ENCODE measurements around the gene FAM32A. TPM values are rescaled to one million over a fixed set of nuclear protein-coding genes. Genes with fewer than 3 reads are reported as not detected.
A peak's percentile ranks its signal among the peaks of the same experiment; 100 is the strongest.

FAM32A gene
- total RNA-seq, result 10 to 100 TPM; 42.1 to 60.6 (median 53.3) TPM
- 67.8 TPM for total RNA-seq (2013)
- 39.9 to 90.3 (median 56.9) reads per million in 29 experiments for total RNA-seq

- H3K27ac Mint-ChIP-seq, result peak within 1 kb of the TSS; percentile 97 to 98
- H3K4me3 Mint-ChIP-seq, result peak within 1 kb of the TSS; percentile 99 to 100 (median 100)
- ChIA-PET CTCF (interaction anchor here (0.6 to 1.9 kb wide), 17 partner anchors 12 to 1903 kb away, joined by 3 to 23 read pairs (median 4); partner anchors contain the start of genes AKAP8L (in 1 of the 2), AP1M1 (in 1 of the 2) and HSH2D (in 1 of the 2)), POLR2A (interaction anchor here (0.5 to 1.6 kb wide), 7 partner anchors 11 to 139 kb away, joined by 3 to 8 read pairs (median 5); partner anchors contain the start of genes AP1M1 (in 2 of the 2), KLF2 (in 1 of the 2) and RAB8A (in 1 of the 2))
- no peaks in the 10 kb centered on the region for H3K9me3 Mint-ChIP-seq
- peak within 1 kb of the TSS; percentile 47 for H3K27ac ChIP-seq (ENCODE audit: low read length)
- under 1% methylated on average over 39 of the region's 39 CpGs for WGBS (ENCODE audit: insufficient coverage)
- H3K27me3 Mint-ChIP-seq, result peaks cover 0 to 1% of the 10 kb centered on the region in 2 donors
- peaks cover 16% of the 10 kb centered on the region for H3K36me3 Mint-ChIP-seq
- H3K36me3 ChIP-seq (ENCODE audit: control insufficient read depth in 2 of 2, extremely low read depth in 1 of 2, insufficient read depth in 1 of 2, low read length in 1 of 2), result peaks cover 9 to 25% of the 10 kb centered on the region in 2 donors
- ATAC-seq (replicated peaks in 1 of 4), result peak; percentile 90 to 95 (median 92)
- peak; percentile 96 to 100 (median 98) for DNase-seq
- no peaks in the 10 kb centered on the region for H3K9me3 ChIP-seq
- H3K27me3 ChIP-seq (replicated peaks in 1 of 2; ENCODE audit: control insufficient read depth in 2 of 2, extremely low read depth in 1 of 2, insufficient read depth in 2 of 2, low read length in 1 of 2), result peaks cover 0 to 6% of the 10 kb centered on the region in 2 experiments
- H3K4me1 Mint-ChIP-seq, result peaks cover 37 to 43% (median 41%) of the 10 kb centered on the region in 3 donors
- H3K4me1 ChIP-seq (ENCODE audit: control insufficient read depth in 1 of 2, extremely low read depth in 1 of 2, insufficient read depth in 2 of 2, low read length in 2 of 2), result peaks cover 10 to 43% of the 10 kb centered on the region in 2 experiments
- H3K4me3 ChIP-seq (ENCODE audit: control insufficient read depth in 1 of 2, extremely low read depth in 1 of 2, low read length in 1 of 2), result peak within 1 kb of the TSS; percentile 86 to 99
These were observed at the start of gene FAM32A for GRCh38 chr19:16185123-16185767. Gene FAM32A (plus strand): TSS chr19:16185410. CDS start chr19:16185443, 33 bp downstream.

GRCh38 chr19:16135430-16136127, 49.6 kb upstream of the FAM32A start:
- WGBS (ENCODE audit: insufficient coverage), result 100% methylated on average over 3 of the region's 4 CpGs
- peaks cover 40% of the 10 kb centered on the region for H3K36me3 Mint-ChIP-seq
- Histone ChIP-seq H3K9me3 (no peaks in the 10 kb centered on the region), H3K4me1 (ENCODE audit: control insufficient read depth in 1 of 2, extremely low read depth in 1 of 2, insufficient read depth in 2 of 2, low read length in 2 of 2) (peaks cover 0 to 31% of the 10 kb centered on the region in 2 experiments), H3K36me3 (ENCODE audit: control insufficient read depth in 2 of 2, extremely low read depth in 1 of 2, insufficient read depth in 1 of 2, low read length in 1 of 2) (peaks cover 7 to 27% of the 10 kb centered on the region in 2 donors), H3K27ac (ENCODE audit: low read length) (no peak overlapping the region), H3K4me3 (ENCODE audit: control insufficient read depth in 1 of 2, extremely low read depth in 1 of 2, low read length in 1 of 2) (no peak overlapping the region), H3K27me3 (replicated peaks in 1 of 2; ENCODE audit: control insufficient read depth in 2 of 2, extremely low read depth in 1 of 2, insufficient read depth in 2 of 2, low read length in 1 of 2) (no peaks in the 10 kb centered on the region)
- H3K4me1 Mint-ChIP-seq, result peaks cover 0 to 26% (median 4%) of the 10 kb centered on the region in 3 donors
- no peak overlapping the region for H3K4me3 Mint-ChIP-seq
- ChIA-PET CTCF (interaction anchor here in 1 of 2 donors (0.7 kb wide), 1 partner anchor 11 kb away, joined by 4 read pairs; no protein-coding TSS in a partner anchor), POLR2A (interaction anchor here in 1 of 2 donors (0.6 kb wide), 1 partner anchor 273 kb away, joined by 3 read pairs; no protein-coding TSS in a partner anchor)
- no peaks in the 10 kb centered on the region for H3K27me3 Mint-ChIP-seq
- peaks cover 0 to 10% (median 0%) of the 10 kb centered on the region in 3 donors for H3K9me3 Mint-ChIP-seq
- DNase-seq (no peak), ATAC-seq (replicated peaks in 1 of 4) (peak in 1 of 4 experiments; percentile 16)
- H3K27ac Mint-ChIP-seq, result no peak overlapping the region

GRCh38 chr19:16136185-16136999, 48.8 kb upstream of the FAM32A start:
- H3K4me1 Mint-ChIP-seq, result peaks cover 6 to 34% (median 8%) of the 10 kb centered on the region in 3 donors
- no peaks in the 10 kb centered on the region for H3K27me3 ChIP-seq (replicated peaks in 1 of 2; ENCODE audit: control insufficient read depth in 2 of 2, extremely low read depth in 1 of 2, insufficient read depth in 2 of 2, low read length in 1 of 2)
- peaks cover 35% of the 10 kb centered on the region for H3K36me3 Mint-ChIP-seq
- H3K27ac Mint-ChIP-seq, result no peak overlapping the region
- ATAC-seq (replicated peaks in 1 of 4) (peak in 1 of 4 experiments; percentile 28), DNase-seq (peak in 1 of 35 experiments; percentile 37)
- peaks cover 0 to 39% of the 10 kb centered on the region in 2 experiments for H3K4me1 ChIP-seq (ENCODE audit: control insufficient read depth in 1 of 2, extremely low read depth in 1 of 2, insufficient read depth in 2 of 2, low read length in 2 of 2)
- no peaks in the 10 kb centered on the region for H3K27me3 Mint-ChIP-seq
- peaks cover 7 to 21% of the 10 kb centered on the region in 2 donors for H3K36me3 ChIP-seq (ENCODE audit: control insufficient read depth in 2 of 2, extremely low read depth in 1 of 2, insufficient read depth in 1 of 2, low read length in 1 of 2)
- H3K4me3 ChIP-seq (ENCODE audit: control insufficient read depth in 1 of 2, extremely low read depth in 1 of 2, low read length in 1 of 2), result no peak overlapping the region
- ChIA-PET CTCF (interaction anchor here in 1 of 2 donors (0.7 kb wide), 1 partner anchor 10 kb away, joined by 4 read pairs; no protein-coding TSS in a partner anchor), POLR2A (interaction anchor here in 1 of 2 donors (0.6 kb wide), 1 partner anchor 272 kb away, joined by 3 read pairs; no protein-coding TSS in a partner anchor)
- WGBS (ENCODE audit: insufficient coverage), result 83% methylated on average over 10 of the region's 16 CpGs
- H3K27ac ChIP-seq (ENCODE audit: low read length), result no peak overlapping the region
- H3K9me3 ChIP-seq, result no peaks in the 10 kb centered on the region
- peaks cover 0 to 6% (median 0%) of the 10 kb centered on the region in 3 donors for H3K9me3 Mint-ChIP-seq
- H3K4me3 Mint-ChIP-seq, result no peak overlapping the region

- peaks cover 22 to 55% (median 27%) of the 10 kb centered on the region in 3 donors for H3K4me1 Mint-ChIP-seq
- Histone ChIP-seq H3K27ac (ENCODE audit: low read length) (no peak overlapping the region), H3K4me1 (ENCODE audit: control insufficient read depth in 1 of 2, extremely low read depth in 1 of 2, insufficient read depth in 2 of 2, low read length in 2 of 2) (peaks cover 2 to 67% of the 10 kb centered on the region in 2 experiments), H3K9me3 (no peaks in the 10 kb centered on the region), H3K36me3 (ENCODE audit: control insufficient read depth in 2 of 2, extremely low read depth in 1 of 2, insufficient read depth in 1 of 2, low read length in 1 of 2) (no peaks in the 10 kb centered on the region), H3K27me3 (replicated peaks in 1 of 2; ENCODE audit: control insufficient read depth in 2 of 2, extremely low read depth in 1 of 2, insufficient read depth in 2 of 2, low read length in 1 of 2) (no peaks in the 10 kb centered on the region), H3K4me3 (ENCODE audit: control insufficient read depth in 1 of 2, extremely low read depth in 1 of 2, low read length in 1 of 2) (no peak overlapping the region)
- DNase-seq (peak in 12 of 35 experiments; percentile 9 to 34 (median 15)), ATAC-seq (replicated peaks in 1 of 4) (no peak)
- peak overlapping the region in 1 of 3 donors; percentile 58 for H3K4me3 Mint-ChIP-seq
- POLR2A ChIA-PET, result no interaction called here
- no peaks in the 10 kb centered on the region for H3K27me3 Mint-ChIP-seq
- 34% methylated on average over 4 of the region's 13 CpGs for WGBS (ENCODE audit: insufficient coverage)
- peaks cover 3% of the 10 kb centered on the region for H3K36me3 Mint-ChIP-seq
- no peaks in the 10 kb centered on the region for H3K9me3 Mint-ChIP-seq
- H3K27ac Mint-ChIP-seq, result peak overlapping the region in 1 of 2 donors; percentile 73
- CTCF ChIA-PET, result interaction anchor here in 1 of 2 donors (0.6 kb wide), 1 partner anchor 134 kb away, joined by 5 read pairs; no protein-coding TSS in a partner anchor
These were observed 45.5 kb upstream of the FAM32A start for GRCh38 chr19:16139752-16140151.

GRCh38 chr19:16141043-16141442, 44.2 kb upstream of the FAM32A start:
- H3K9me3 Mint-ChIP-seq, result no peaks in the 10 kb centered on the region
- Histone ChIP-seq H3K4me1 (ENCODE audit: control insufficient read depth in 1 of 2, extremely low read depth in 1 of 2, insufficient read depth in 2 of 2, low read length in 2 of 2) (peaks cover 2 to 77% of the 10 kb centered on the region in 2 experiments), H3K36me3 (ENCODE audit: control insufficient read depth in 2 of 2, extremely low read depth in 1 of 2, insufficient read depth in 1 of 2, low read length in 1 of 2) (no peaks in the 10 kb centered on the region), H3K27ac (ENCODE audit: low read length) (peak overlapping the region; percentile 14), H3K4me3 (ENCODE audit: control insufficient read depth in 1 of 2, extremely low read depth in 1 of 2, low read length in 1 of 2) (no peak overlapping the region), H3K27me3 (replicated peaks in 1 of 2; ENCODE audit: control insufficient read depth in 2 of 2, extremely low read depth in 1 of 2, insufficient read depth in 2 of 2, low read length in 1 of 2) (no peaks in the 10 kb centered on the region), H3K9me3 (no peaks in the 10 kb centered on the region)
- H3K36me3 Mint-ChIP-seq, result peaks cover 3% of the 10 kb centered on the region
- DNase-seq, result peak in 7 of 35 experiments; percentile 7 to 40 (median 15)
- peaks cover 30 to 59% (median 35%) of the 10 kb centered on the region in 3 donors for H3K4me1 Mint-ChIP-seq
- ATAC-seq (replicated peaks in 1 of 4), result no peak
- H3K4me3 Mint-ChIP-seq, result no peak overlapping the region
- WGBS (ENCODE audit: insufficient coverage), result 35% methylated on average over 3 of the region's 4 CpGs
- H3K27ac Mint-ChIP-seq, result peak overlapping the region; percentile 23 to 80
- CTCF ChIA-PET, result no interaction called here
- POLR2A ChIA-PET, result no interaction called here
- no peaks in the 10 kb centered on the region for H3K27me3 Mint-ChIP-seq
